Hematopoietic multipotent progenitor cell (in vitro differentiated cells): Measurements from ENCODE around the gene BICD1. TPM values are rescaled to one million over a fixed set of nuclear protein-coding genes. Genes with fewer than 3 reads are reported as not detected.

Experiments
- DNase-seq, 3 donors: peaks; one replicate each; pipeline ENCODE4 v3.0.0-alpha.2; 2011 to 2015; ENCODE audit warnings: low read depth in 2 of 3, low spot score in 2 of 3
- total RNA-seq: library from RNA; depleted of rRNA; stranded (reverse); fragments of >200 nt; gene quantifications from one replicate; pipeline ENCODE4 v1.2.3, GENCODE V29; 2012

The BICD1 gene
- total RNA-seq, 1 donor: 18.3 TPM

DNA sequence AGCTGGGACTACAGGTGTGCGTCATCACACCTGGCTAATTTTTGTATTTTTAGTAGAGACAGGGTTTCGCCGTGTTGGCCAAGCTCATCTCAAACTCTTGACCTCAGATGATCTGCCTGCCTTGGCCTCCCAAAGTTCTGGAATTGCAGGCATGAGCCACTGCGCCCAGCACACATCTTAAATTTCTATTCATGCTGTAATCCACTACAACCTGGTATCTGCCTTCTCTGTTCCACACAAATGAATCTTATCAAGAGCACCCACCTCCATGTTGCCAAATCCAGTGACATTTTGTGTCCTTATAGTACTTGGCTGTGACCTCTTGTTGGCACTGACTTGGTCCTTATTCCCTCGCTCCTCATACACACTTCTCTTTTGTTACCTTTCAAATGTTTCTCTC lies 5.8 kb upstream of the BICD1 start:
- DNase-seq: no peak

DNA sequence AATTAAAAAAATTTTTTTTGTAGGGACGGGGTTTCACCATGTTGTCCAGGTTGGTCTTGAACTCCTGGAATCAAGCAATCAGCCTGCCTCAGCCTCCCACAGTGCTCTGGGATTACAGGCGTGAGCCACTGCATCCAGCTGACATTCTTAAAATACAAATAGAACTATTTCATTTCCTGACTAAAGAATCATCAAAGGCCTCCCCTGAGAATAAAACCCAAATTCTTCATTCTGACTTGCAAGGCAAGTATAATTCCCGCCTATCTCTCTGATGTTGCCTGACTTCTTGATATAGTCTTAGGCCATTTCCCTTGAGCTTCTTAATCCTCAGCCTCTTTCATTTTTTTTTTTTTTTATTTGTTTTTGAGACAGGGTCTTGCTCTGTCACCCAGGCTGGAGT lies 4.4 kb upstream of the BICD1 start:
- DNase-seq: no peak

DNA sequence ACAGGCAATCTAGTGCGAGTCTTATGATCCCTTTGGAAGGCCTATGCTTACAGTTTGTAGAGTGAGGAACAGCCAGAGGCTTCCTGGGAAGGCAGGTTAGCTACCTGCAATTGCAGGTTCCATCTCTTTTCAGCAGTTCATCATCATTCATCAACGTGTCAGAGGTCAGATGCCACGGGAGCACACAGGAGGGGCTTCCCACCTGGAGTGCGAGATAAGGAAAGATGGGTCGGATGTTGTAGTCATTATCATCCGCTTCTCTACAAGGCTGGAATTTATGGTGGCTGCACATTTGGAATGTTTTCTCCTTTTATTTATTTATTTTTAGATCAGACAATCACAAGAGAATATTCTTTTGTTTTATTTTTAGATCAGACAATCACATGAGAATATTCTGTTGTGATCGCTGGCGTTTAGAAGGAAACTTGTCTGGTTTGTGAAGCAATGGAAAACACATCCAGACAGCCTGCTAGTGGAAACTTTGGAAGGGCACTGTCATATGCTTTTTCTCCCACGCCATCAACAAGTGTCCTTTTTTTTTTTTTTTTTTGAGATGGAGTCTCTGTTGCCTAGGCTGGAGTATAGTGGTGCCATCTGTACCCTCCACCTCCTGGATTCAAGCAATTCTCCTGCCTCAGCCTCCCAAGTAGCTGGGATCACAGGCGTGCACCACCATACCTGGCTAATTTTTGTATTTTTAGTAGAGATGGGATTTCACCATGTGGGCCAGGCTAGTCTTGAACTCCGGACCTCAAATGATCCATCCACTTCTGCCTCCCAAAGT lies 1.9 kb upstream of the BICD1 start:
- DNase-seq: no peak

- DNase-seq: no peak
Measured at GRCh38 chr12:32105986-32106516, 596 bp upstream of the BICD1 start.

DNA sequence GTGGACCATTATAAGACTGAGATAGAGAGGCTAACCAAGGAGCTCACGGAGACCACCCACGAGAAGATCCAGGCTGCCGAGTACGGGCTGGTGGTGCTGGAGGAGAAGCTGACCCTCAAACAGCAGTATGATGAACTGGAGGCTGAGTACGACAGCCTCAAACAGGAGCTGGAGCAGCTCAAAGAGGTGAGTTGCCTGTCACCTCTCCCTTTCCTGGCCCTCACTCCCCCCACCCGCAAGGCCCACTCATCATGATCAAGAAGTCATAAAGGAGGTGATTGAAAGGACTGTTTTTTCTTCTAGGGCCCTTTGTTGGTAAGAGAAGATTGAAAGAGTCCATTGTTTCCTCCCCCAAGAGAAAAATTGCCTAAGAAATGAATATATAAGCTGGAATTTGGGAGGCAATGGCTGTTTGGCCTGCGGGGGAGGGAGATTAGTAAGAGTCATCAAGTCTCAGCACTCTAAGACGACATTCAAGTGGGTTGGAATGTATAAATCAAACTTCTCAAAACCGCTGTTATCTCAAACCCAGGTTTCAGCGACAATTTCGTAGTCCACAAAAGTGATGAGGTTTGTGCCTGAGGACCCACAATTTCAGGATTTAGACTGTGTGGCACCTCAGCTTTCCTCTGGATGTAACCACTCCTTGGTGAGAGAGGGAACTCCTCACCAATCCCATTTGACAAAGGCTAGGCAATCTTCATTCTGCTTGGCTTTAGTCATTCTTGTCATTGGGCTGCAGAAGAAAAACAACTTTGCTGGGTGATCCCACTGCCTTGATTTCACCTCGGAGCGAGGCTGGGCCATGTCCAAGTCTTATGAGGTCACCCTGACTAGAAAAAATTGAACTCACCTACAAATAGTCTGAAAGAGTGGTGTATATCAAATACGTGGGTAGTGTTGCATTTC lies 966 bp downstream of the BICD1 start:
- peak in 2 of 3 donors; percentile 21 to 35 for DNase-seq

GRCh38 chr12:32108787-32109186 lies 2.1 kb downstream of the BICD1 start:
- DNase-seq: no peak

DNA sequence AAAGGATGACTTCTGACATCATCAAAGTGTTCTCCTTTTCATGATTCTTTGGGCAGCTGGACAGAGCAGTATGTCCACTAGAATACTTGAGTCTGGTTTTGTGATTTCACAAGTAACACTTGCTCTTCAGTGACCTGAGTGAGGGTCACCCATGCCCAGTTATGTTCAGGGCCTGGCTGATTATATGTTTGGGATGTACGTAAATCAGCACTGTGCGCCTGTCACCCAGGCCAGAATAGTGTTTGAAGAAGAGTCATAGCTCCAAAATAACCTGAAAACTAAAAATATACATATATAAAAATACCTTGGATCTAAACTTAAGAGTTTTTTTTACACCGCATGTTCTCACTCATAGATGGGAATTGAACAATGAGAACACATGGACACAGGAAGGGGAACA lies 3.8 kb downstream of the BICD1 start:
- no peak for DNase-seq

- DNase-seq: peak in 1 of 3 donors; percentile 34
Measured at GRCh38 chr12:32110942-32111341, 4.3 kb downstream of the BICD1 start.

- DNase-seq: peak in 1 of 3 donors; percentile 23
Measured at GRCh38 chr12:32115404-32116104, 8.9 kb downstream of the BICD1 start.

DNA sequence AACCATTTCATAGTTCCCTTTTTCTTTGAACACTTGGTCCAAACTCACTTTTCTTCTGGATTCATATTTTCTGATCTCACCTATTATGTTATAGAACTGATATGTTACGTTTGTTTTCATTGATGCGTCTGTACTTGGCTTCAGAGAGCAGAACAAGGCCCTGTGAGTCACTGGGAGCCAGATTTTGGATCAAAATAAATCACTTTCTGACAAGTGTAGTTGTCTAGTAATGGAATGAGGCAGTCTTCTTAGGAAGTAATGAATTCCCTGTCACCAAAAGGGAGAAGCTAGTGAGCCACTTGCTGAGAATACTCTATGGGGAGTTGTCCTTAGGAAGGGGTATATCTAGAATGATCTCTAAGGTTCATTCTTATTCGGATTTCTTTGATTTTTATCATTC lies 10.2 kb downstream of the BICD1 start:
- no peak for DNase-seq

GRCh38 chr12:32117316-32117715 lies 10.7 kb downstream of the BICD1 start:
- DNase-seq: no peak

DNA sequence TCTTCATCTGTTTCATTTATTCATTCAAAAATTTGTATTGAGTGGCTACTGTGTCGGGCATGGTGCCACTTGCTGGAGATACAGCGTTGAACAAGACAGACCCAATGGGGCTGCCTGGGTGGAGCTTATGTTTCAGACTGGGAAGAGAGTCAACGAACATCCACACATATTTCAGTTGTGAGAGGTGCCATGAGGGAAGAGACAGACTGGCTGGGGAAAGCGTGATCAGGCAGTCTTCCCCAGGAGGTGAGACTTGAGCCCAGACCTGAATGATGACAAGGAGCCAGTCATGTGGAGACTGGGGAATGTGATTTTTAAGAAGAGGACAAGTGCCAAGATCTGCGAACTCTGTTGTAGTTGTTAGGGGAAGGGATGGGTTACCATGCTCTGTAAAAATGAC lies 12.2 kb downstream of the BICD1 start:
- DNase-seq: no peak

DNA sequence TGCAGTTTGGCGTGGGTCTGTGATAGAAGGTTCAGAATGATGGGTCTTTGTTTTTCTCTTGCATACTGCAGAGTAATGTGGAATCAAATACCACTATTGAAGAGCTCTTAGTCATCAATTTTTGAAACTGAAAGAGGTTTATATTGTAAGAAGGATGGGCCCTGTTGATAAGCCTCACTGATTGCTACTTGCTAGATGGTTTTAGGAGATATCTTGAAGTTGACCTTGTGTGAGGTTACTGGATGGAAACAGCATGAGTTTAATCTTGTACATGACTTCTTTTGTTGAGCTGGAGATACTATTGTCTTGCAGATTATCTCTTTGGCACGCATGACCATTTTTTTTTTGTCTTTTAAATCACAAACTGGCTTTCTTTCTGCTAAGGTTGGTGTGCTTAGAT lies 13.8 kb downstream of the BICD1 start:
- DNase-seq: no peak

GRCh38 chr12:32124637-32125036 lies 18.0 kb downstream of the BICD1 start:
- DNase-seq: no peak

GRCh38 chr12:32125455-32126084 lies 18.9 kb downstream of the BICD1 start:
- no peak for DNase-seq

DNA sequence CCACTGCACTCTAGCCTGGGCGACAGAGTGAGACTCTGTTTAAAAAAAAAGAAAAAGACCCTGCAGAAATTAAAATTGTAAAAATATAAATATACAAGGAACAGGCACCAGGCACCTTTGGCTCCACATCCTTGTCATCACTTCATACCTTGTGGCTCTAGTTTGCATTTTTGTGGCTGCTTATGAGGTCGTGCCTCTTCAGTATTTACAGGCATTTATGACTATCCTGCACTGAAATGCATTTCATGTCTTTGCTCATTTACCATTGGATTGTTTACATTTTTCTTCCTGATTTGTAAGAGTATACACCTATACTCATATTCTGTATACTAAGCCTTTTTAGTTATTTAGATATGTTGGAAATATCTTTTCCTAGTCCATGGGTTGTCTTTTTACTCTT lies 20.1 kb downstream of the BICD1 start:
- no peak for DNase-seq

- DNase-seq: no peak
Measured at GRCh38 chr12:32131666-32132065, 25.0 kb downstream of the BICD1 start.

DNA sequence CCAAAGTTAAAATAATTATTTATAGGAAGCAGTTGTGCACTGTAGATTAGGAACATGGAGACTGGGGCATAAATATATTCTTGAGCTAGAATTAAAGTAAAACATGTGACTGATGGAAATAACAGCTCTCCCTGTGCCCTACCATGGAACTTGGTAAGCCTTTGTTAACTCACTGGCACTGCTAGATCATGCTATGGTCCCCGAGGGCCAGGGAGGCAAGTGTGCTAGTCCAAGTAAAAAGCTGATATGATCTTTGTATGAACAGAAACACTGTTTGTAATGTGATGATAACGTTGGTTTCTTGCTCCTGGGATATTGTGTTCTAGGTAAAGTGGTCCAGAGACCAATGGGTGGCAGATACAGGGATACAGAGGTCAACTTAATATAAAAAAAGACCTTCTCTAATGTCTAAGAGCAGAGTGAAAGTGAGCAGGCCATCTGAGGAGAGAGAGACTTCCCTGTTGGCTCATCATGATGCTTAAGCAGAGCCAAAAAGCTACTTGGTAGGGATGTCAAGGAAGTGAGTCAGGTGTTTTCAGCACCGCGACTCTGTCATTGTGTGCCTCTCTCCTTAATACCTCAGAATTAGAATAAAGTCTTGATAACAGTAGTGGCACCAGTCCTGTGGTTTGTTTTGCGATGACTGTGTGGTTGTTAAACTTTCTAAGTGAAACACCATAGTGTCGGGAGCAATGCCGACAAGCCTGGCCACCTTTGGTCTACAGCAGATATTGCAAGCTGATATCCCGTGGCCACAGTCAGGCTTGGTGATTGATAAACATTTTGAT lies 27.6 kb downstream of the BICD1 start:
- DNase-seq: peak in 2 of 3 donors; percentile 75 to 84

GRCh38 chr12:32135967-32136366 lies 29.3 kb downstream of the BICD1 start:
- DNase-seq: no peak

GRCh38 chr12:32136404-32136803 lies 29.8 kb downstream of the BICD1 start:
- no peak for DNase-seq
